DMS79 (cell line): ENCODE measurements around the gene PRCC.

Source experiments
- DNase-seq: peaks from one replicate; lab custom pipeline; 2025; lab: John Stamatoyannopoulos, UW

PRCC gene, protein sequence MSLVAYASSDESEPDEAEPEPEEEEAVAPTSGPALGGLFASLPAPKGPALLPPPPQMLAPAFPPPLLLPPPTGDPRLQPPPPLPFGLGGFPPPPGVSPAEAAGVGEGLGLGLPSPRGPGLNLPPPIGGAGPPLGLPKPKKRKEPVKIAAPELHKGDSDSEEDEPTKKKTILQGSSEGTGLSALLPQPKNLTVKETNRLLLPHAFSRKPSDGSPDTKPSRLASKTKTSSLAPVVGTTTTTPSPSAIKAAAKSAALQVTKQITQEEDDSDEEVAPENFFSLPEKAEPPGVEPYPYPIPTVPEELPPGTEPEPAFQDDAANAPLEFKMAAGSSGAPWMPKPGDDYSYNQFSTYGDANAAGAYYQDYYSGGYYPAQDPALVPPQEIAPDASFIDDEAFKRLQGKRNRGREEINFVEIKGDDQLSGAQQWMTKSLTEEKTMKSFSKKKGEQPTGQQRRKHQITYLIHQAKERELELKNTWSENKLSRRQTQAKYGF

DNA sequence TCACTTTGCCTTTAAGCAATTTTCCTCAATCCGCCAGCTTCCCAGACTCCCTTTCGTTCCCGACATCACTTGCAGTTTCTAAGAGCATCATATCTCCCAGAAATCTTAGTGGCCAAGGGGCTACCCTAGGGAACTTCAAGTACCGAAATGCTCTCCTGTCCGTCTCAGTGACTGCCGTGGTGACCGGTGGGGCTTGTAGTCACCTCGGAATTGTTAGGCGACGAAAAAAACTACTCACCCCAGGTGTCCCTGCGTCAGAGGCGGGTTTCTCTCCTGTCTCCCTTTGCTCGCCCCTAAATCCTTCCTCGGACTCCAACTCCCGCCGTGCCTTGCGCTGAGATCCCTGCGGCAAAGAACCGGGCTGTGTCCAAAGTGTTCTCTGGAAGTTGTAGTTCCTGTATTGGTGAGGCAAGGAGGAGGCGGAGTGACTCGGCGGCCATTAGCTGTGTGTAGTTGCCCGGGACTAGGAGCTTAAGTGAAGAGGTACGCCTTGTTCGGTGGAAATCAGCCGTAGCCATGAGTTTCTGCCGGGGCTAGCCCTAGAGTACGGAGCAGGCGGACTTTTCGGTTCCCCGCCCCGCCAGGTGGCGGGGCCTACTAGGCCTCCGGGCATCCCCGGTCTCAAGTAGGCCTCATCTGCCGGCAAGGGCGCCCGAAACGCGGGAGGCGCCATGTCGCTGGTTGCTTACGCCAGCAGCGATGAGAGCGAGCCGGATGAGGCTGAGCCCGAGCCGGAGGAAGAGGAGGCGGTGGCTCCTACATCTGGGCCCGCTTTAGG, at the start of gene PRCC:
TSS of gene PRCC (plus strand) at position 435 of the 778 bp plus-strand sequence. CDS start at position 672, 237 bp downstream.
- DNase-seq = peak; percentile 100

DNA sequence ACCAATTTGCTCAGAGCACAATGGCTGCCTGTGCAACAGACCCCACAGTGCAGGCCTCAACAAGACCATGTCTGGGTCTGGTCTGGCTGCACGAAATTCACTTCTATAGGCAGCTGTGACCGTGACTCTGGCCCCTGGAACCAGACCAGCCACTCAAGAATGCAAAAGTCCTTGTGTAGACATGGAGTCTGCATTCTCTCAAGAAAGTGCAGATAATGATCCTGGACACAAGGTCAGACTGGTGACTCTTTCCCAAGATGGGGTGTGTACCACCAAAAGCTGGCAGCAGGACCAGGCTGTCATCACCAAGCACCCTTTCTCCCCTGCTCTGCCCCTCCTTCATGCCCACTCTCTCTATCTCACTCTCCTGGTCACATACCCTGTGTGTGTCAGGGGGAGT, 46.2 kb upstream of the PRCC start:
- no peak for DNase-seq

DNA sequence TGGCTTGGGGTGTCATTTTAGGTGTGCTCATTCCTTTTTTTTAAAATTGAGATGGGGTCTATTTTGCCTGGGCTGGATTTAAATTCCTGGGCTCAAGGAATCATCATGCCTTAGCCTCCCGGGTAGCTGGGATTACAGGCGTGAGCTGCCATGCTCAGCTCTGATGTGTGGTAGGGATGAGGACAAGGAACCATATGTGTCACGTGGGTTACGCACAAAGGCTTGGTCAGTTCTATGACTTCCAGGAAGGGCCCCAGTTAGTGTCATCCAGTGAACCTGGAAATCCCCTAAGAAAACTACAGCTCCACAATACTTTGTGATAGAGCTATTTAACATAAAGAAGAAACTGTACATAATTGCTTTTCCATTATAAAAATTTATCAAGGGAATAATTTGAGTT, 45.8 kb upstream of the PRCC start:
- DNase-seq = no peak

DNA sequence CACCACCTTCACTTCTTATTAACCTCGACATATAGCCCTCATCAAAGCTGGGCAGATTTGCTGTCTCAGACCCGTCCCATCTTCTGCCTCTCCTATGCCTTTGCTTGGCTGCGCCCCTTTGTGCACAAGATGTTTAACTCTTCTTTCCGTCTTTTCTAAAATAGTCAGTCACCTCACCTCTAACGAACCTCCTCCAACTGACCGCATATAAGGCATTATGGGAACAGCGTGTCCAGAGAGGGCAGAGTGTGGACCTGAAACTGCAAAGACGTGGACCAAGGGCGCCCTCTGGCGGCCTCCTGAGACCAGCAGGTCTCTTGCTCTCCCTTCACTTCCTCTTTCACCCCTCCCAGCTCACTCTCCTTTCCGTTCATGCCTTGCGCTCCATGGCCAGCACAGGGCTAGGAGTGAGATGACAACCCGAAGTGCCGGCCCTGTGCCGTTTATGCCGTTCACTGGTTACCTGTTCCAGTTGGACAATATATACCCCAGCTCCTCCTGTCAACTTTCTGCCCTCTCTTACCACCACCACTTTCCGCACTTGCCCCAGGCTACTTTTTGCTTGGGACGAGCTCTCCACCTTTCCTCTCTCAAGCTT, 41.6 kb upstream of the PRCC start:
- DNase-seq = peak; percentile 59

DNA sequence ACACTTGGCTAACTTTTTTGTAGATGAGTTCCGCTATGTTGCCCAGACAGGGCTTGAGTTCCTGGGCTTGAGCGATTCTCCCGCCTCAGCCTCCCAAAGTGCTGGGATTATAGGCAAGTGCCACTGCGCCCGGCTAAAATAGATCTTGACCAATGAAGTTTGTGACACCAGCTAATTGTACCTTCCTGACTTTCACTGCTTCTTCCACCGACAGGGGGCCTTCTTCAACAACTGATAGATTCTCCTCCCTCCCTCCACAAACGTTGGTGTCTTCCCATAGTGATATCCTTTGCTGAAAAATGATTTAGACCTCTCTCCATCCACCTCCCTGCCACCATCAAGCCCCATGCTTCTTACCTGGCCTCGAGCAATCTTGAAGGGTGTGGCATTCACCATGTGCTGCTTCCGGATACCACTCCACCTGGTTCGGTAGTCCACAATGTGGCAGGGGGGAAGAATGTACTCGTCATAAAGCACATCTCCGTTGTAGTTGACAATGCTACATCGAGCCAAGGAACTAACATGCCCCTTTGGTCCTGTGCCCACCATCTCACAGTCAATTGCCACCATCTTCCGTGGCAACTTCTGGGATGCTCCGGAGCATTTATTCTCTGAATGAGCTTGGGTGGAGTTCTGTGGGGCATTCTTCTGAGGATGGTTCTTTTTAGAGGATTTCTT, 40.6 kb upstream of the PRCC start:
- DNase-seq = no peak

DNA sequence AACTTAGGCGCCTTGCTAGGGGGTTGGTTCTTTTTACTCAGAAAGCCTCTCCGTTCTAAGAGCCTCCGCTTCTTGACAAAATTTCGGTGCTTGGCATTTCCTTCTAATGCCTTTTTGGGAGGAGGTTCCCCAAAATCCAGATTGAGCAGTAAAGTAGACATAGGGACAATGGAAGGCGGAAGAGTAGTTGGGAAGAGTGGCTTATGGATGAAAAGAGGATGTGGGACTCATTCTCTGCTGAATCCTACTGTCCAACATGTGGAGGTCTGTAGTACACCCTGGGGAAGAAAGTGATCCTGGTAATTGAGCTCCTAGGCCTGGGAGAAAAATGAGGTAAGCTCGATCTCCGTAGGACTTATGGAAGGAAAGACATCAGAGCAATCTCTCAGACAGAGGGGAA, 39.8 kb upstream of the PRCC start:
- no peak for DNase-seq

DNA sequence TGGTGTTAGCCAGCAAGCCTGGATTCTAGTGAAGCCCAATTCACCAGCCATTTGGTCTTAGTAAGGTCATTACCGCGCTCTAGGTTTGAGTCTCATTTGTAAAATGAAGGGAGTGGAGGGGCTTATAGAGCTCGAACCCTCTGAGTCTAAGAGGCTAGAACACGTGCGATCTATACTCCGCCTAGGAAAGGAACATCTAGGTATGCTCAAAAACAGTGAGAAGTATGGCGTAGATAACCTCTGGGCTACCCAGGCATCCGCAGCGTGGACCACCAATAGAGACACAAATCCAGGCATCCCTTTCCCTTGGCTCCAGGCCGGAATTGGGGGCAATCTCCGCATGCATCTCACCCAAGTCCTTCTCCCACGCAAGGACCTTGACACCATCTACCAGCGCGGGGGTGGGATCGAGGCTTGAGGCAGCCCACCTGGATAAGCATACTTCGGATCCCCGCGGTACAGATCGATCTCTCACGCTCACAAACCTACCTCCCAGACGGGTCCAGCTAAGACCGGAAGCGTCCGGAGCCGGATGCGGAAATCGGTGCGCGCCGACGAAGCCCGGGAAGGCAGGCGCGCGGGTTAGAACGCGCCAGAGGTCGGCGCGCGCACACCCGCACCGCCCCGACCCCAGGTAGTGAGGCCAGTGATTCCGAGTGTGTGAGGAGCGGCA, 39.3 kb upstream of the PRCC start, which contains the start of gene METTL25B:
TSS of gene METTL25B (plus strand) at position 544 of the 673 bp plus-strand sequence. CDS start 636 bp downstream, outside the sequence.
- peak; percentile 71 for DNase-seq

DNA sequence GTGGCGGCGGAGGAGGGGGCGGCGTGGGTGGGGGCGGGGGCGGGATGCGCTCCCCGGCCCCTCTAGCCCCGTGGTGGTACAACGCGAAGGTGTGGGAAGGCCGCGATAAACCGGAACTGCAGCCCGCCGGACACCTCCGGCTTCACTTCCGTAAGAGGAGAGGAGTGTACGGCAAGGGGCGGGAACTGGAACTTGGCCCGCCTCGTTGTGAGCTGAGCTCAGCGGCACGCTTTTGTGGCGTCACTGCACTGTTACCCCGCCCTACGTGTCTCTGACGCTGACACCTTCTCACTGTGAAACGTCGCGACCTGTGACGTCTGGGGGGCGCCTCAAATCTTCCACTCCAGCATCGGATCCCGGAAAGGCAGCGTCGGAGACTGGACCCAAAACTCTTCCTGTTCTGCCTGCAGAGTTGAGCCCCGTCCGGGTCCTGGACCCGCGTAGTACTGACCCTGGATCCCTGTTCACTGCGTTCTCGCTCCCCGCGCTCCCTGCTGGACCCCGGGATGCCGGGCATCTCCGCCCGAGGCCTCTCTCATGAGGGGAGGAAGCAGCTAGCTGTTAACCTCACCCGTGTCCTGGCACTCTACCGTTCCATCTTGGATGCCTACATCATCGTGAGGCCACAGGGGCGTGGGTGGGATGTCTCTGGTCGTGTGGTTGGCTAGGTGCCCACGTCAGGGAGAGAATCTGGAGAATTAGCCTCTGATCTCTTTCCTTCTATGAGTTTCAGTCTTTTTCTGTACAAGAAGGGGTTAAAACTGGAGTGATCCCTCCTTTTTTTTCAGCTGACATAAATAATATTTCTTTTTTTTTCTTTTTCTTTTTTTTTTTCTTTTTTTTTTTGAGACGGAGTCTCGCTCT, 38.5 kb upstream of the PRCC start, which contains the start of gene ISG20L2:
TSS of gene ISG20L2 (minus strand) at position 168 of the 864 bp plus-strand sequence. CDS start 1,114 bp downstream, outside the sequence.
- peak; percentile 91 for DNase-seq

DNA sequence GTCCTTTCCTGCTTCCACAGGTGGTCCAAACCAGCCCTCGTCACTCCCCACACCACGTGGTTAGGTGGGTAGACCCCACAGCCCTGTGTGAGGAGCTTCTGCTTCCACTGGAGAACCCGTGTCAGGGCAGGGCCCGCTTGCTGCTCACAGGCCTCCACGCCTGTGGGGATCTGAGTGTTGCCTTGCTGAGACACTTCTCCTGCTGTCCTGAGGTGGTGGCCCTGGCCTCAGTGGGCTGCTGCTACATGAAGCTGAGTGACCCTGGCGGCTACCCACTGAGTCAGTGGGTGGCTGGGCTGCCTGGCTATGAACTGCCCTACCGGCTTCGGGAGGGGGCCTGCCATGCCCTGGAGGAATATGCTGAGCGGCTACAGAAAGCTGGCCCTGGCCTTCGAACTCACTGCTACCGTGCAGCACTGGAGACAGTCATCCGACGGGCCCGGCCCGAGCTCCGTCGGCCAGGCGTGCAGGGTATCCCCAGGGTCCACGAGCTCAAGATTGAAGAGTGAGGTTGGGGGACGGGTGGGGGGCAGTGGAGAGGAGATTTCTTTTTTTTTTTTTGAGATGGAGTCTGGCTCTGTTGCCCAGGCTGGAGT, 33.2 kb upstream of the PRCC start:
- no peak for DNase-seq

DNA sequence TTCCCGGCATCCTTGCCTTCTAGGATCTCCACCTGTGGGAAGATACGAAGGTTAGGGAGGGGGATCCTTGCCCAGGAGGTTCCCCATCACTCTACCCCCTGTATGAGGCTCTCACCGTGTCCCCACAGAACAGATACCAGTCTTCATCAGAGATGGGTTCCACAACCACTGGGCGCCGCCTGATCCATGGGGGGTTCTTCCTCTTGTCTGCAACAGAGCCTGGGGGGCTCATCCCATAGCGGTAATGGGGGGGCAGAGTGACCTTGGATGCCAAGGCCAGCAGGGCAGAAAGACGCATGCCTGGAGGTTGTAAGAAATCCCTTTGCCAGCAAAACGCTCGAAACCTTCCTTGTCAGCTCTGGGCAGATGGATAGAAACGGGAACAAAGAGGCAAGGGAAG, 28.9 kb upstream of the PRCC start:
- DNase-seq = no peak

DNA sequence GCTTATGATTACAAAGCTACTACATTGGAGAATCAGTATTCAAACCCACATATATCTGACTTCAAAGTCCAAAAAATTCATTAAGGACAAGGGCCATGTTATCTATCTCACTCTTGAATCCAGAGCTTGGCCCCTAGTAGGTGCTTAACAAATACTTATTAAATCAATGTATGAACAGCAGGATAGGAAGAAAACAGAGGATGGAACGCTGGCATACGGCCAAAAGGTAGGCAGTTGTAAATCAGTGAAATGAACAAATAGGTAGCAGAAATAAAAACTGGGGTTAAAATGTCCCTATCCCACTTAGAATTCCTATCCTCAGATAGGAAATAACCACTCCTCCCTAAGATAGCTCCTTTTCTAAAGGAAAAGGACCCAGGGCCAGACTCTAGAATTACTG, 28.4 kb upstream of the PRCC start:
- DNase-seq = no peak

DNA sequence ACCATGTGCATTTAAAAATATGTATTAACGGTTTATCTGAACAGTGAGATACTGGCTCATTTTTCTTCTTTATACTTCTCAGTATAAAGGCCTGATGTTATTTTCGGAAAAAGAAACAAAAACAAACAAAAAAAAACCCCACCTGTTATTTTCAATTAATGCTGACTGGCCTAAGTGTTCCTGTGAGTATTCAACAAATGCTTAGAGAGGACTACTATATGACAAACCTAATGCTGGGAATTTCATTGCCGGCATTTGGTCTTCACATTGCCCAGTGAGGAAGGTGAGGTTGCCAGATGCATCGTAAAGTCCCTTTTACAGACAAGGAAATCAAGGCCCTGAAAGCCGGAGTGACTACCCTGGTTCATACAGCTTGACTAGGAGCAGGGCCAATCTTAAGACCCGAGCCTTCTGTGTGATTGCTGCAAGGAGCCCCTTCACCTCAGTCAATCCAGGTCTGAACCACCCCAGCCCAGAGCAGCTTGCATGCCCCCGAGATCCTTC, 27.0 kb upstream of the PRCC start:
- DNase-seq = no peak

DNA sequence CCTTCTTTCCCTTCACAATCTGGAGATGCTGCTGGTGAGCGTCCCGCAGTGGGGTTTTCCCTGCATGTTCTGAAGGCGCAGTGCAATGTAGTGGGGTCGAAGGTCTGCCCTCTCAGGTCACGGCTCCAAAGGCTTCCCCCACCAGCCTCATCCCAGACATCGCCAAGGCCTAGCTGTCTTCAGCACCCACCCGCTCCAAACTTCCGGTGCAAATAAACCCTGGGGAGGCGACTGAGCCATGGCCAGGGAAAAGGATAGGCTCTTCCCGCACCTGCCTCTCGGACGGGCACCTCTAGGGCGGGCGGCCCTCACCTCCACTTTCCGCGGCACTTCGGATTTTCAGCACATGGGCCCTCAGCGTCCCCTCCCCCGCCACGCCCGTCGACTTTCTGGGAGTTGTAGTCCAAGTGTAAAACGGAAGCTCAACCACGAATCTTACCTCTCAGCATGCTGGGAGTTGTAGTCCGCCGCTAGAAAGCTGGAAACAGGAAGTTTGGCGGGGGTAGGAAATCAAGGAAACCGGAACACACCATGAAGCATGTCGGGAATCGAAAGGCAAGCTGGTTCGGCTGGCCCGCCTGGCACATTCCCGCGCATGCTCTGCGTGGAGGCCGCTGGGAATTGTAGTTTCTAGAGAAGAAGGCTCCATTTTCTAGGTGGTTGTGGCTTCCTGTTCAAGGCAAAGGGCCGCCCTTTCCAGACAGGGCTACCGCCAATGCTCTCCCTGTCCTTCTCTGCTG, 26.4 kb upstream of the PRCC start, which contains the start of gene MRPL24:
TSS of gene MRPL24 (minus strand) at position 348 of the 740 bp plus-strand sequence. CDS start 2,384 bp downstream, outside the sequence.
- DNase-seq = peak; percentile 100

DNA sequence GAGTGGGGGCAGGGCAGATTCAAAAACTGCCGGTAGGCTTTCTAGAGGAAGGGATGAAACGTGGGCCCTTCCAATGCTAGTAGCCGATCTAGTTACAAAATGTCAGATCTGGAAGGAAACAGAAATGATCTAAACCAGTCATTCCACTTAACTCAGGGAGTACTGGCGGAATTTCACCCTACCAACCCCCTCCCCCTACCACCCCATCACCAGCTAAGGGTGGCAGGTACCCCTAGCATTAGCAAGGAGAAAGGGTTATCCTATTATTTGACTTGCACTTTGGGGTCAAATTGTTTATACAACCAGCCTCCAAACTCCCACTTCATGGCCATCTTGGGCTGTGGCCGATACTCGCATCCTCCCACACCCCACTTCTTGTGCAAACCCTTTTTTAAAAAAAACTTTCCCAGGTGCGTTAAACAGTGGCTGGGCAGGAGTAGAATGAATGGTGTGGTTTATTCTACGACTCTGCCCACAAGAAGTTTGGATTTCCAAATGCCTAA, 25.8 kb upstream of the PRCC start:
- no peak for DNase-seq

DNA sequence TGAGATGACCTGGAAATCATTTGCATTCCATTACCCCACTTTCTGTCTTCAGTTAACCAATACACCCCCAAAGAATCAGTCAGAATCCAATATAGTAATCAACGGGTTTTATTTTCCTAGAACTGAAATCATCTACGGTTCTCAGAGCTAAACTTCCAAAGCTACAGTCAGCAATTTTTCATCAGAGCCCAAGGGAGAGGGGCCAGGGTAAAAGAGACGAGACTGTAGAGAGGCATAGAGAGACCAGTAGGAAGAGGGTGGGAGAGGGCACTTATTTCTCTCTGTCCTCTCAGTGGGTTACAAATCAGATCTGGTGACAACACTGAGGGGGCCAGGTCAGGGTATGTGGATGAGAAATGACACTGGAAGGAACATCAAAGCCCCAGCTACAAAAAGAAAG, 25.3 kb upstream of the PRCC start:
- DNase-seq = no peak

DNA sequence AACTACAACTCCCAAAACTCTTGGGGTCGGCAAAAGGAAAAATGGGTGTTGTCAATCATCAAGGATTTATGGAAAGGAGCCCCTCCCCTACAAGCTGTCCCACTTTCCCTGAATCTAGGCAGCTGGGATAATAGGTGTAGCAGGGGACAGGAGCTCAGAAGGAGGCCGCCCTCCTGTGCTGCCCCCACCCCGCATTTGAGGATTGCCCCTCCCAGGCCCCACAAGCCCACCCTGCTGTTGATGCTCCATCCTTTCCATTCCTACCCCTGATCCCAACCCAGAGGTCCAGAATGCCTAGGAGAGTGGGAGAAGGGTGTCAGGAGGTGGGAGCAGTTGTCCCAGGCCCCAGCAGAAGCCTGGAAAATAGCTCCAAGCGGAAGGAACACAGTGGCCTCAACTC, 24.5 kb upstream of the PRCC start:
- no peak for DNase-seq

DNA sequence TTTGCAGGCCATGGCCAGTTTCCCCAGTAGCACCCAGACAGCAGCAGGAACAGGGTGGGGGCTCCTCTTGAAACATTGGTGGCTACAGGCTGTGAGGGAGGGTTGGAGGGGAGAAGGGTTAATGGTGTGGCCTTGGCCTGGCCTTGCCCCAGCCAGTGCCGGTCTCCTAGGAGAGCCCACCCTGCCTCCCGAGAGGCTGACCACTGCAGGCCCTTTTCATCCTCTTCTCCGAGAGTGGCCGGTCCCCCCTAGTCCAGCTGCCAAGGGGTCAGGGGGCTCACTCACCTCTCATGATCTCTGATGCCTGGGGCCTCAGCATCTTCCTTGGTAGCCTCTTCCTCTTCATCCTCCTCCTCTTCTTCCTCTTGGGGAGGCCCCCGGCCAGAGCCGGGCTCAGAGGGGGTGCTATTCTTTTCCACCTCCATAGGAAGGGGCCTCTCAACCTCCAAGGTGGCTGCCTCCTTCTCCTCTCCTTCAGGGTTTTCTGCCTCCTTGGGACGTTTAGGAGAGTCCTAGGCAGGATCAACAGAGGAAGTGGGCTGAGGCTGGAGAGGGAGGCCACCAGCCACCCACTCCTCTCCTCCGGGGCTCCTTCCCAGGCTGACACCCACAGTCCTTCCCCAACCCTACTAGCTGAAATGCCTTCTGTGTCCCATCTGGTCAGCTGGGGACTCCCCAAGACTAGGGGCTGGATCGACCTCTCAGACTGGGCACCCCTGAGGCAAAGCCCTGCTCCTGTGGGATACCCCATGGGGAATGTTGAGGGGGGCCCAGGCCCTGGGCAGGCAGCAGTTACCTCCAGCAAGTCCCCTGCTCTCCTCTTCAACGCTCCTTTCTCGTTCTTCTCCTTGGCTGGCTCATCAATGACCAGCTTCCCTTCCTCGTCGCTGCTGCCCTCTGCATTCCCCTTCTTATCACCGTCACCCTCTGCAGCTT, 23.7 kb upstream of the PRCC start:
- no peak for DNase-seq
